ENCODE measurements around the gene ACSS3.
A peak's percentile ranks its signal among the peaks of the same experiment; 100 is the strongest.
"Not testable (repeated sequence)": the region's sequence is repeated elsewhere in the genome, so short reads cannot be mapped to it uniquely, and the experiment has no call there.

The ACSS3 gene

DNA sequence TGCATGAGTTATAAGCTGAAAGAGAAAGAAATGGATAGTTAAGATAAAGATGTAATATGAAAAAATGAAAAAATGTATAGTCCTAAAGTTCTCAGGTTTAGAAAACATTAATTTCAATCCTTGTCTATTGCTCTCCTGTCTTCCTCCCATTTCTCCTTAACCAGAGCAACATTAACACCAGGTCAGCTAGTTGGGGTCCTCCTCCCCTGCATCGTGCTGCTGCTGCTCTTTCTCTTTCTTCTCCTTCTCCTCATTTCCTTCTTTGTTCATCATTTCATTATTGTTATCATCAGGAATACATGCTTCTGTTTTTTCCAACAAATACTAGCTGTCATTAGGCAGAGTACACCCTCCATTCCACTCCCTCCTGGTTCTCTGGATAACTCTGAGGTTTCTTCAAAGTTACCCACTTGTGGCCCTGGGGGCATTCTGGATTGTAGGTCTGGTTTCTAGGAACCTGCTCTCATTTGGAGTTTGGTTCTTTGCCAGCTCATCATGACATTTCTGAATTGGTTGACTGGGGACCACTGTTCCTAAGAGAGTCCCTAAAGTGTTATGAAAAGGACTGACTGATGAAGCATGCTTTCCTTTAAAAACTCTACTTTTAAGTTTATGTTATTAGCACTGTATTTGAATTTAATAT, 17.0 kb downstream of the ACSS3 start:
- DNase-seq (ENCODE audit: low spot score) = no peak

DNA sequence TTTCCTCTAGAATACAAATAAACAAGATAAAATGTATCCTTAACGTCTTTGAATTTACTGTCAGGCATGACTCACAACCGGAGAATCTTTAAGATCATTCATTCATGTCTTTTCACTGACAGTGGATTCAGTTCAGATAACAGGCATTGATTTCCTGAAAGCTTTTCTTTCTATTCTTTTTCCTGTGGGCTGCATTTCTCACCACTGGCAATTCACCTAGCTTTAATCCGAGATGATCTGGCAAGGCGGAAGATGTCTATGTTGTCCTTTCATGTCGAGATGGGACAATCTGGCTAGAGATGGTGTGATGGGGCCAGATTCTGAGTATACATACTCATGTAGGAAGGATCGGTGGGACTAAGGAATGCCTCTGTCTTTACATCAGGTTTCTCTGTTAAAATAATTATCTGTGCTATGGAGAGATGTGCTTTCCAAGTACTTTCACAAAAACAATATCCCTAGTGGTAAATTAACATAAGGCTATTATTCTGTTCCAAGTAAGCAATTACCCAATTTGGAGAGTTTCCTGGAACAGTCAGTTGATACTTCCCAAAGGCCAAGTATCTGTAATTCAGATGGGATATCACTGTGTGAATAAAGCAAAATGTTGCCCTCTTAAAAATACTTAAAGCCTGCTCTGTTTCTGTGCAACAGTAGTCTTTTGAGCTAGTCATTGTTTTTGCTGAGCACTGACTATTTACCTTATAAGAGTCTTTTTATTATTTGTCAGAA, 17.8 kb downstream of the ACSS3 start:
- DNase-seq (ENCODE audit: low spot score) = peak; percentile 40

- DNase-seq (ENCODE audit: low spot score) = no peak
Observed at GRCh38 chr12:81105687-81106086, 27.8 kb downstream of the ACSS3 start.

GRCh38 chr12:81114226-81114625, 36.3 kb downstream of the ACSS3 start:
- DNase-seq (ENCODE audit: low spot score) = no peak

- DNase-seq (ENCODE audit: low spot score) = not testable (repeated sequence)
Observed at GRCh38 chr12:81119069-81119468, 41.2 kb downstream of the ACSS3 start.

DNA sequence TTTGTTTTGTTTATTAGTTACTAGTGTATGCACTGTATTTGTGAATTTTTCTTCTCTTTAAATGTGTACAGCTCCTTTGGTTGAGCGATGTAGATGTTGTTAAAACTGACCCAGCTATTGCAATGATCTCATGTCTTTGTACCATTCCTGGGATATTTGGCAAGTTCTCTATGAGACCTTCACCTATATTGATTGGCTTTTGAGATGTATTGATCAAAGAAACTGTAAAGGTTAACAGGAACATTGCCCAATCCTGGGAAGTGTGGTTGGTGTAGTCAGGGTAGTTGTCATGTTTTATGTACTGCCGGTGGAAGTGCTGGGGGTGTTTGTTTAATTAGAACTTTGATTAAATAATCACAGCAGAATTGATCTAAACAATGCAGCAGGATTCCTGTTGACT, 43.1 kb downstream of the ACSS3 start:
- no peak for DNase-seq (ENCODE audit: low spot score)

DNA sequence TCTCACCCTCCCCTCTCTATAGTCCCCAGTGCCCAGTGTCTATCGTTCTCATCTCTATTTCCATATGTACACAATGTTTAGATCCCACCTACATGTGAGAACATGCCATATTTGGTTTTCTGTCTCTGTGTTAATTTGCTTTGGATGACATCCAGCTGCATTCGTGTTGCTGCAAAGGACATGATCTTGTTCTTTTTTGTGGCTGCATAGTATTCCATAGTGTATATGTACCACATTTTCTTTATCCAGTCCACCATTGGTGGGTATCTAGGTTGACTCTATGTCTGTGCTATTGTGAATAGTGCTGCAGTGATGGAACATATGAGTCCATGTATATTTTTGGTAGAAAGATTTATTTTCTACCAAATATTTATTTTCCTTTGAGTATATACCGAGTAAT, 45.7 kb downstream of the ACSS3 start:
- no peak for DNase-seq (ENCODE audit: low spot score)

DNA sequence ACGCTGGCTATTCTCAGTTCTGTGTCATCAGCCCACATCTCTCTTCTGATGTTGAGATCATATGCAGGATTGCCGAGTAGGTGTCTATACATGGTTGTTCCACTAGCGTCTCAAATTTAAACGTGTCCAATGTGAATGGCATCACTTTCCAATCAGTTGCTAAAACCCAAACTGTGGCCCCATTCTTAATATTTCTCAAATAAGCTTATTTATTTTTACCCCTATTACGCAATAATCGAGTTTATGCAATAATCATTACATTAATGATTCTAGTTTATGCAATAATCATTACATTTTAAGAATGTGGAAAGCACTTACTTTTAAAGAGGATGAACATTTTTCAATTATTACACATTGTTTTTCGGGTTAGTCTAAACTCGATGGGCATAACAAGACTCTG, 47.8 kb downstream of the ACSS3 start:
- DNase-seq (ENCODE audit: low spot score) = no peak

DNA sequence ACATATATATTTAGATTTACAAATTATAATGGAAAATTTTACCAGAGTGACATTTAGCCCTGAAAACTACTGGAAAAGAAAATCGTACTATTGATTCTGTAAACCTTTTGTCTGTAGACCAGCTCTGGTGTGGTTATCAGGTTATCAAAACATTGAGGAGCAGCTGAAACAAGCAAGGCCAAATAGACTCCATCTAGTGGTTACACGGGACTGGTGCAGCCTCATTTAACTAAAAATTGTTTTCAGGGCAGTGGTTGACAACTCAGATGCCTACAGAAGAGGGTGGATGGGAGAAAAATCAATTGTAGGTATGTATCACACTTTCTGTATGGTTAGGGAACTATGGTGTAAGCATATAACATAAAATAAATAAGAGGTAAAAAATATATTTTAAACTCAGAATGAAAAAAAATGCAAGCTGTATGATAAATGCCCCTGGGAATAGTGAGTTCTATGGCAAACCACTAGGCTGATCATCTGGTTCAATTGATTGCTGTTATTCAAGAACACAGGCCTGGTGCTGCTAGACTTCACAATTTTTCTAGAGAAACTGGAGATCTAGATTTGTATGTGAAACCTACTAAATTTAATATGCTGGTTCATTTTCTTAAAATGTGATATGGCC, 51.2 kb downstream of the ACSS3 start:
- peak; percentile 41 for DNase-seq (ENCODE audit: low spot score)

GRCh38 chr12:81136519-81136918, 58.6 kb downstream of the ACSS3 start:
- no peak for DNase-seq (ENCODE audit: low spot score)

DNA sequence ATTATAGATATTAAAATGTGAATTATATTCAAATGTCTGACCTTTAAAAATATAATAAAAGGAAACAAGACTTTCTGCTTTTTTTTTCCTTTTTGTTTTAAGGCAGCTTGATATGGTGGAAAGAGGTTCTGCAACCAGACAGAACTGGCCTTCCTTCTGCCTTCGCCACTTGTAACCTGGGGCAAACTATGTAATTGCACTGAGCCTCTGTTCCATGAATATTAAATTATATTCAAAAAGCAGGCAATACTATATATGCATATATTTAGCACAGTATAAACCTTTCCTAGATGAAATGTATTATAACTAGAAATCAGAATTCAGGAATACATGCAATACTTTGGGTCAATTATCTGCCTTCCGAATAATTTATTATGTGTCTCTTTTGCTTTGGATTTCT, 59.9 kb downstream of the ACSS3 start:
- no peak for DNase-seq (ENCODE audit: low spot score)

- DNase-seq (ENCODE audit: low spot score) = no peak
Observed at GRCh38 chr12:81141217-81141616, 63.3 kb downstream of the ACSS3 start.

DNA sequence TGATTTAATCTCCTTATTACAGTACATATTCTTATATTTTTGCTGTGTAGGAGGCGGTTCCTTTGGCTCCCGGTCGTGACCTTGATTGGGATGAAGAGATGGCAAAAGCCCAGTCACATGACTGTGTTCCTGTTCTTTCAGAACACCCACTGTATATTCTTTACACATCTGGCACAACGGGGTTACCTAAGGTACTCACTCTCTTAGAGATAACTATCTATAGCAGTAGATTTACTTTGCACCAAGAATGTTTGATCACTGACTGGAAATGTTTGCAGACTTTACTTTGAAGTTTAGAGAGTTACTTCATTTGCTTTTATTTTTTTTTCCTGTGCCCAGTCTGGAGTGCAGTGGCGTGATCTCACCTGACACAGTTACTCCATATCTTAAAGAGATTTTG, 65.2 kb downstream of the ACSS3 start:
- DNase-seq (ENCODE audit: low spot score) = no peak

- DNase-seq (ENCODE audit: low spot score) = no peak
Observed at GRCh38 chr12:81146228-81147225, 68.6 kb downstream of the ACSS3 start.

DNA sequence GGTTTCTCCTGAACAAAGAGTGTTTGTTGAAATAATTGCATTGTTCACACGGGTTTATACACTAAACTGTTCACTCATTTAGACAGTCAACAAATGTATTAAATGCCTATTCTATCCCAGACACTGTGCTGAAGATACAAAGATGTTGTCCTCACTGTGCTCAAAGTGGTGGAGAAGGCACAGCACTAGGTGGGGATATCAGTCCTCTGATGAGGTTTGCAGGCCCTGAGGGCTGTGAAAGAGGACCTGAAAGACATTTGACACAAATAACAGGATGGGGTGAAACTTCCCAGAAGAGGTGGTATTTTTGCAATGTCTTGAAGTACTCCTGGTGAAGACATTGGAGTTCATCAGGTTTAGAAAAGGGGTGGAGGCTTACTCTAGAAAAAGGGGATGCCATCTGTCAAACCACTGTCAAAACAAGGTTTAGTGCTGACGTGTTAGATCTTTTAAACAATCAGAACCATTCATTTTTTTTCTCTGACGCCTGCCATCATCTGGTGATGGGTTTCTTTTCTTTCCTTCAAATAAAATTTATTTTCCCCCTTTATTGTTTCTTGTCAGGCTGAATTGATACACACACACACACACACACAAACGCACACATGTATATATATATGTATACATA, 69.5 kb downstream of the ACSS3 start:
- no peak for DNase-seq (ENCODE audit: low spot score)

DNA sequence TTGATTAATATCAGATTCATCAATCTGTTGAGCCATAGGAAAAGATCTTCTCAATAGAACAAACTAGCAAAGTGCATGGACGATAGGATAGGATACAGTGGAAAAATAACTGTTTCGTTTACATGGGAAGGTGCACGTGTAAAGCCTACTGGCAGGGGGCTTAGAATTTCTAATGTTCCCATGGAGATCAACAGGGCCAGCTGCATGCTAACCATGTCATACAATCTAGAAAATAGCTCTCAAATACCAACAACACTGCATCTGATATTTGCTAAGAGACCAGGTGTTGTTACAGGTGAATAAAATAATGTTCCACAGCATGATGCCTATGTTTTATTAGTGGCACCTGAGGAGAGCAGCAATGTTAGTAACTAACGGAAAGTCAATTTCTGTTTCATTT, 72.5 kb downstream of the ACSS3 start:
- no peak for DNase-seq (ENCODE audit: low spot score)

DNA sequence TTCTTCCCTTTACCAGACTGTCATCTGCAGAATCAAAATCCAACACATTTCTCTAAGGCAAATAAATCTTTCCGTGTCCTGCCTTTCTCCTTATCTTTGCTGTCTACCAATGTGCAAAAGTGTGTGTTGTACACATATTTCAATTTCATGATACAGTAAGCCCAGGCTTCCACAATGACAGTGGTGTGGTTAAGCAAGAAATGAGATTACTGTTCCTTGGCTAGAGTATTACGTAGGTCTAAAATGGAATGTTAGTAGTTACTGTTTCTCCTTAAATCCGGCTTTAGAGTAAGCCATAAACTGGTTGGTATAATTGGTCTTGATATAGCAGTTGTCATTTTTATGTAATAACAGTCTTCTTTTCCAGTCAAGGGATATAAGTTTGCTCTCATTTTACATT, 82.0 kb downstream of the ACSS3 start:
- no peak for DNase-seq (ENCODE audit: low spot score)

GRCh38 chr12:81161680-81162079, 83.8 kb downstream of the ACSS3 start:
- DNase-seq (ENCODE audit: low spot score) = no peak

- DNase-seq (ENCODE audit: low spot score) = no peak
Observed at GRCh38 chr12:81162391-81163136, 84.7 kb downstream of the ACSS3 start.

GRCh38 chr12:81164827-81165226, 86.9 kb downstream of the ACSS3 start:
- DNase-seq (ENCODE audit: low spot score) = no peak

DNA sequence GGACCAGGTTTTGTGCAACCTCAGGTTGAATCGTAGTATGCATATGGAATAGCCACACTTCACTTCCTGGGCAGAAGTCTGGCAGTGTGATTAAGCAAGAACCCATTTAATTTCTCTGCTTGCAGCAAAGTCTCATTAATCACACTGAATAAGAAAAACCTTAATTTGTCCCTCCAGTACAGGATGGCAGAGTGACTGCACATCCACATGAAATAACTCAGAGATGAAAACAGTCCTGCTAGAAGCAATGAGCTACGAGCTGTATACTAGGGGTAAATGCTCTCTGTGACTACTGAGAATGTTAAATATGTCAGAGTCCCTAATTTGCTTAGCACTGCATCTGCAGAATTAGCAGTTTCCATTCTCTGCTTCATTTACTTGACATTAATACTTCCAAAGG, 88.9 kb downstream of the ACSS3 start:
- DNase-seq (ENCODE audit: low spot score) = no peak

Measured in Ammon's horn (tissue), 1 donor.